ENCODE results near the gene MARK1. TPM values are rescaled to one million over a fixed set of nuclear protein-coding genes. Genes with fewer than 3 reads are reported as not detected.
"Not testable (repeated sequence)": the region's sequence is repeated elsewhere in the genome, so short reads cannot be mapped to it uniquely, and the experiment has no call there.

Gene MARK1
- total and polyA plus RNA-seq, 10 of the 15 experiments (the other 5 are each of a cell fraction or from before 2014, with no cell fraction given), result 0.02 to 0.67 (median 0.12) TPM; not detected in 6

DNA sequence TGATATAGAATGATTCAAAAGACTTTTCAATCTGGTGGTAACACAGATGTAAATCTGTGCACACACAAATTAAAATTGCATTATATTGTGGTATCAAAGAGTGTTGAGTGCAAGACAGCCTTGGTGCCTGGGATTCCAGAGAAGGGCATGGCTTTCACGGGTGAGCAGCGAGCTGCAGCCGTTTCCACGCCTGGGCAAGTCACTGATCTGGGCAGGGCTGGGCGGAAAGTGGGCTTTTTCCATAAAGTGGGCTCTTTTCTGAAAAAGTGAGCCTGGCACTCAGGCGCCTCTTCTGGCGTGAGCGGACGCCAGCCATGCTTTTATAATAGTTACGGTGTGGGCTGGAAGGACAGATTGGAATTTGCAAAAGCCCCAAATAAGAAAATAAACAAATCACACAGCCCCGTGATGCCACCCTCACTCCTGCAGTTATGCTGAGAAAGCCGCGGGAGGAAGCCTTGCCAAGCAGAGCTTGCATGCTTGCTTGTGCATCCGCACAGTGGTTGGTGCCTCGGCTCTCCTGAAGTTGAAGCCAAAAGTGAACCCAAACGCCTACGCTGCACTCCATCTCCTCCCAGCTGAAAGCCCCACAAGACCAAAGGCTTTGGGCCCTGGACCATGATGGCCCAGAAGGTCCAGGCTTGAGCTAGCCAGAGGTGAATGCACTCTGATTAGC, 155.1 kb downstream of the MARK1 start:
- ATAC-seq, result no peak
- H4K20me1 ChIP-seq (ENCODE audit: control insufficient read depth, insufficient read depth), result no peaks in the 10 kb centered on the region
- H3K79me2 ChIP-seq (ENCODE audit: control insufficient read depth, insufficient read depth, low read length), result no peaks in the 10 kb centered on the region
- BruUV-seq (replicated peaks), result no TSS peak
- intact Hi-C loops (cut with micrococcal nuclease; ENCODE audit: unreplicated experiment) (no loop called here), in situ Hi-C loops (cut with MboI) (loop anchor here (10.0 kb wide), 1 partner anchor 92 kb away; no protein-coding TSS in a partner anchor)
- H3K4me3 ChIP-seq, result no peak overlapping the region
- no peaks in the 10 kb centered on the region for H3K9me3 ChIP-seq (replicated peaks; ENCODE audit: control insufficient read depth, insufficient read depth, low read length)
- ChIA-PET CTCF (interaction anchor here (0.6 to 3.5 kb wide), 4 partner anchors 8 to 280 kb away, joined by 3 to 29 read pairs (median 14); no protein-coding TSS in a partner anchor), POLR2A (no interaction called here), RAD21 (ENCODE audit: unreplicated experiment) (no interaction called here), SMC1A (ENCODE audit: uncharacterized antibody, unreplicated experiment) (no interaction called here)
- H3K4me2 ChIP-seq (ENCODE audit: control insufficient read depth, insufficient read depth), result no peak overlapping the region
- 55% methylated on average over 17 of the region's 17 CpGs for WGBS (ENCODE audit: insufficient coverage, insufficient replicate concordance, low lambda C conversion rate, missing lambda C conversion rate)
- no peaks in the 10 kb centered on the region for H3K36me3 ChIP-seq (ENCODE audit: control insufficient read depth in 2 of 2, insufficient read depth in 2 of 2, low read length in 1 of 2)
- H3K27me3 ChIP-seq (replicated peaks in 1 of 2; ENCODE audit: control insufficient read depth in 2 of 2, insufficient read depth in 2 of 2, low read length in 1 of 2), result no peaks in the 10 kb centered on the region
- no peak overlapping the region for H3K9ac ChIP-seq (ENCODE audit: control insufficient read depth, insufficient read depth, low read length)
- FAIRE-seq, result no peak
- H2AFZ ChIP-seq (ENCODE audit: control insufficient read depth, low read depth, low read length), result no peak overlapping the region
- no peak for TF ChIP-seq SIN3A (IDR thresholded peaks at IDR 0.05; ENCODE audit: low read depth, low read length)
- no peak for TF ChIP-seq SREBF1 (IDR thresholded peaks at IDR 0.05; ENCODE audit: low read length)
- TF ChIP-seq RFX5 (IDR thresholded peaks at IDR 0.05; ENCODE audit: low read depth, low read length), result no peak
- TF ChIP-seq TBL1XR1 (IDR thresholded peaks at IDR 0.05; ENCODE audit: low read depth, low read length), result no peak
- TF ChIP-seq NFXL1 (IDR thresholded peaks at IDR 0.05; ENCODE audit: borderline replicate concordance), result no peak
- TF ChIP-seq, protein P1, sequence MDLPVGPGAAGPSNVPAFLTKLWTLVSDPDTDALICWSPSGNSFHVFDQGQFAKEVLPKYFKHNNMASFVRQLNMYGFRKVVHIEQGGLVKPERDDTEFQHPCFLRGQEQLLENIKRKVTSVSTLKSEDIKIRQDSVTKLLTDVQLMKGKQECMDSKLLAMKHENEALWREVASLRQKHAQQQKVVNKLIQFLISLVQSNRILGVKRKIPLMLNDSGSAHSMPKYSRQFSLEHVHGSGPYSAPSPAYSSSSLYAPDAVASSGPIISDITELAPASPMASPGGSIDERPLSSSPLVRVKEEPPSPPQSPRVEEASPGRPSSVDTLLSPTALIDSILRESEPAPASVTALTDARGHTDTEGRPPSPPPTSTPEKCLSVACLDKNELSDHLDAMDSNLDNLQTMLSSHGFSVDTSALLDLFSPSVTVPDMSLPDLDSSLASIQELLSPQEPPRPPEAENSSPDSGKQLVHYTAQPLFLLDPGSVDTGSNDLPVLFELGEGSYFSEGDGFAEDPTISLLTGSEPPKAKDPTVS (IDR thresholded peaks at IDR 0.05; ENCODE audit: low read depth, low read length), result no peak
- DNase-seq (ENCODE audit: low read depth, low spot score), result no peak
- H3K27ac ChIP-seq (ENCODE audit: control insufficient read depth, insufficient read depth), result no peak overlapping the region
- no peaks in the 10 kb centered on the region for H3K4me1 ChIP-seq (ENCODE audit: control insufficient read depth, insufficient read depth, low read length)

DNA sequence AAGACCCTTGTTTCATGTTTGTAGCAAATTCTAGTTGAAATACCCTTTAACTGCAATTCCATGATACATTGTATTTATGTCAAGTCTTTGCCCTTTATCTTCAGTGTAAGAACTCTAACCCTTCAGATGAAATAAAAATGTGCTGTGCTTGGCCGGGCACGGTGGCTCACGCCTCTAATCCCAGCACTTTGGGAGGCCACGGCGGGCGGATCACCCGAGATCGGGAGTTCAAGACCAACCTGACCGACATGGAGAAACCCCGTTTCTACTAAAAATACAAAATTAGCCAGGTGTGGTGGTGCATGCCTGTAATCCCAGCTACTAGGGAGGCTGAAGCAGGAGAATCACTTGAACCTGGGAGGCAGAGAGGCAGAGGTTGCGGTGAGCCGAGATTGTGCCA, 155.8 kb downstream of the MARK1 start:
- H3K79me2 ChIP-seq (ENCODE audit: control insufficient read depth, insufficient read depth, low read length); FAIRE-seq; H3K9me3 ChIP-seq (replicated peaks; ENCODE audit: control insufficient read depth, insufficient read depth, low read length); ATAC-seq; H2AFZ ChIP-seq (ENCODE audit: control insufficient read depth, low read depth, low read length); H3K4me1 ChIP-seq (ENCODE audit: control insufficient read depth, insufficient read depth, low read length); H3K27me3 ChIP-seq (replicated peaks in 1 of 2; ENCODE audit: control insufficient read depth in 2 of 2, insufficient read depth in 2 of 2, low read length in 1 of 2); H3K27ac ChIP-seq (ENCODE audit: control insufficient read depth, insufficient read depth); DNase-seq (ENCODE audit: low read depth, low spot score); BruUV-seq (replicated peaks); H3K36me3 ChIP-seq (ENCODE audit: control insufficient read depth in 2 of 2, insufficient read depth in 2 of 2, low read length in 1 of 2); H3K4me2 ChIP-seq (ENCODE audit: control insufficient read depth, insufficient read depth); H3K9ac ChIP-seq (ENCODE audit: control insufficient read depth, insufficient read depth, low read length); H4K20me1 ChIP-seq (ENCODE audit: control insufficient read depth, insufficient read depth); intact Hi-C loops (cut with micrococcal nuclease; ENCODE audit: unreplicated experiment); H3K4me3 ChIP-seq: not testable (repeated sequence)
- in situ Hi-C loops (cut with MboI), result loop anchor here (10.0 kb wide), 1 partner anchor 91 kb away; no protein-coding TSS in a partner anchor
- ChIA-PET RAD21 (ENCODE audit: unreplicated experiment) (interaction anchor here (1.4 kb wide), 1 partner anchor 50 kb away, joined by 3 read pairs; no protein-coding TSS in a partner anchor), POLR2A (interaction anchor here (0.7 kb wide), 1 partner anchor 300 kb away, joined by 3 read pairs; no protein-coding TSS in a partner anchor), CTCF (interaction anchor here (0.8 to 3.3 kb wide), 3 partner anchors 8 to 387 kb away, joined by 3 to 23 read pairs (median 4); no protein-coding TSS in a partner anchor), SMC1A (ENCODE audit: uncharacterized antibody, unreplicated experiment) (interaction anchor here (1.3 kb wide), 1 partner anchor 75 kb away, joined by 3 read pairs; no protein-coding TSS in a partner anchor)
- 78% methylated on average over 12 of the region's 12 CpGs for WGBS (ENCODE audit: insufficient coverage, insufficient replicate concordance, low lambda C conversion rate, missing lambda C conversion rate)

All from GM12878 (cell line).